Ecto neural progenitor cell (in vitro differentiated cells): ENCODE data around the gene PROX2.
A peak's percentile ranks its signal among the peaks of the same experiment; 100 is the strongest.

Experiments used
- DNase-seq: peaks from one replicate; pipeline ENCODE4 v3.0.0-alpha.2; 2018; ENCODE audit warnings: low spot score

PROX2 gene

DNA sequence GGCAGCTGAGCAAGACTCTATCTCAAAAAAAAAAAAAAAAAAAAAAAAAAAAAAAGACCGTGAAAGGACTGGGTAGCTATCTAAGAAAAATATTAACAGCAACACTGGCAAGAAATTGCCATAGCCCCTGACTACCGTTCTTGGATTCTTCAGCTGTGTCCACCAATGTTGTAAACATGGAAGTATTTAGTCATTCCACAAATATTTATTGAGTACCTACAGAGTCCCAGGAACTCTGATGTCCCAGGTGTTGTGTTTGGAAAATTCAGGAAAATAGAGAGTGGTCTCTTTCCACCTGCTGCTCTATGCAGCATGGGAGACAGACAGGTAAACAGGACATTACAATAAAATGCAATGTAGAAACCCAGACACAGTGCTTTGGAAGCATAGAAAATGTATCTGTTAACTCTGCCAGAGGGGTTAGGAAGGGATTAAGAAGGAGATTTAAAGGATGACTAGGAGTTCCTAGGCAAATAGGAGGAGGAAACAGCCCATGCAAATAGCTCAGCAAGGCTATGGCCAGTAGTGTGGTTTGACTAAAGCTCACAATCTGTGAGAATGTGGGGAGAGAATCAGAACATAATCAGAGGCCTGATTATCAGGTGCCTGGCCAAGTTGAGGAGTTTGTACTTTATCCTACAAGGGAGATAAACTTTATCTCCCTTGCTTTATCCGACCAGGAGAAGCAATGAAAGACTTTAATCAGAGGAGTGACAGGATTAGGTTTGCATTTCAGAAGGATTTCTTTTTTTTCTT, 3.7 kb upstream of the PROX2 start:
- DNase-seq: no peak

DNA sequence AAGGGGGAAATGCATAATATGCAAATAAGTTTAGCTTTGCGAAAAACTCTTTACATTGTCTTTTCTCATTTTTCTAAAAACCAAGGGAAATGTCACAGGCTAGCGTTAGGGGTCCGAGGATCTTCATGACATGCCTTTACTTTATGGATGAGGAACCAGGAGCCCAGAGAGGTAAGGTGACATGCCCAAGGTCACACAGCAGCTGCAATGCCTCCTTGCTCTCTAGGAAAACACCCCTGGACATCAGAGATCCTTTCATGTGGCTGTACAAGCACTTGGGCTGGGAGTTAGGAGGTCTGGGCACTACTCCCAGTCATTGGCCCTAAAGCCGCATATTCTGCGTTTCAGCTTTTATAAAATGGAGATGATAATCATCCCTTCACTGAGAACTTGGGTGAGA, 741 bp downstream of the PROX2 start:
- no peak for DNase-seq

DNA sequence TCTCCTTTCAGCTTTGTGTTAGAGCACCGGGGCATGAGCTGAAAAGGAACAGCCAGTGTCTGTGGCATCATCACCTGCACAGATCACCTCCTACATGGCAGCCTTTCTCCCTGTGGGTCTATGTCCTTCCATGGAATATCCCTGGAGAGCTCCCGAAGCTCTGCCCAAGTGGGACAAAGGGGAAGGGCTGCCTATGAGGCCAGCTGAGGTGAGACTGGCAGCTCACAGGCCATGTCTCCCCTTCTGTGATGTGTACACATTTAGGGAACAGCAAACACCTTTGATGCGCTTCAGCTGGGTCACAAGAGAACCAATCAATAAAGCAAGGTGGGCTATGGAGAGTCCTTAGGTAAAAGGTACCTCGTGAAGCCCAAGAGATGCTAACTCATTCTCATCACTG, 4.1 kb downstream of the PROX2 start:
- no peak for DNase-seq

DNA sequence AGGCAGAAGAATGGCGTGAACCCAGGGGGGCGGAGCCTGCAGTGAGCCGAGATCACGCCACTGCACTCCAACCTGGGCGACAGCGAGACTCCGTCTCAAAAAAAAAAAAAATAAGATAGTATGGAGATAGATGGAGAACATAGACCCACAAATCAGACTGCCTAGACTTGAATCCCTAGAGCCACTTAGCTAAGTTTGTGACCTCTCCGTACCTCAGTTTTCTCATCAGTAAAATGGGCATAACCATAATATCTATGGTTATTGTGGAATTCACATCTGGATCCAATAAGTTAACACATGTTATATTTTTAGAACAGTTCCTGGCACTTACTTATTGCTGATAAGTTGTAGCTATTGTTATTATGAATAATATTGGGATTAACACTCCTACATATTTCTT, 7.2 kb downstream of the PROX2 start:
- no peak for DNase-seq

DNA sequence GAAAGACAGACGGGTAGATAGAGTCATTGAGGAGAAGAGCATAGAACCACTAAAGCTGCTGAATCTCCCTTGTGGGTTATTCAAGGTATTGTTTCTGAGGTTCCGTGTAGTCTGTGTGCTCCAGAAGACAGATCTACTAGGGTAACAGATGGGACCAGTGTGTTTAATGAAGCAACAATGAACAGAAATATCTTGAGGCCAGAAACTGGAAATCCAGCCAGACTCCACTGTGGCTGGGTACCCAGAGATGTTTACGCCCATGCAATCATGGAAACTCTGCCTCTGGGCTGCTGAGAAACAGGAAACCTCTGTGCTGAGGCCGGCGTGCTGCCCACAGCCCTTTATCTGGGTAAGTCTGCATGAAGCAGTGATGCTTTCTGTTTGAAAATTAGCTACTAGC, 8.3 kb downstream of the PROX2 start:
- no peak for DNase-seq

DNA sequence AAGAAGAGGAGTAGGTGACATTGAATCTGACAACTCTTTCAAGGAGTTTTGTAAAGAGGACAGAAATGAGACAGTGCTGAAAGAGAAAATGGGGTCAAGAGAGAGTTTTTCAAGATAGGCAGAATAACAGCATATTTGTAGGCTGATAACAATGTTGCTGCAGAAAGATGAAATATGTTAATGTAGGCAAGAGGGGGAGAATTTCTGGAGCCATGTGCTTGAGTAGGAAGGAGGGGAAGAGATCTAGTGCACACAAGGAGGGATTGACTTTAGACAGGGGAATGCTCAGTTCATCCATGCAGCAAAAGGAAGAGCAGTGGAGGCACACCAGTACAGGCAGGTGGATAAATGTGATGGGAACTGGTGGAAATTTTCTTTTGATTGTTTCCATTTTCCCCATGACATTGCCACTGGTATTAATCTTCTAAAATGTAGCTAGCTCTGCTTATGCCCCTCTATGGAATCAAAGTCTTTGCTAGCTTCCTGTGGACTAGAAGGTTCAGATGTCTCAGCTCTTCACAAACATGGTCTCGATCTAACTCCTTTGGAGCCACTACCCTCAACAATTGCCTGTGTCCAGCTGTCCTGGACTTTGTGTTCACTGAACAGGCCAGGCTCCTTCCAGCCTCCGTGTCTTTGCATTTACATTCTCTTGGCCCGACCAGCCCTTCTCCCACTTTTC, 9.1 kb downstream of the PROX2 start:
- DNase-seq: no peak

DNA sequence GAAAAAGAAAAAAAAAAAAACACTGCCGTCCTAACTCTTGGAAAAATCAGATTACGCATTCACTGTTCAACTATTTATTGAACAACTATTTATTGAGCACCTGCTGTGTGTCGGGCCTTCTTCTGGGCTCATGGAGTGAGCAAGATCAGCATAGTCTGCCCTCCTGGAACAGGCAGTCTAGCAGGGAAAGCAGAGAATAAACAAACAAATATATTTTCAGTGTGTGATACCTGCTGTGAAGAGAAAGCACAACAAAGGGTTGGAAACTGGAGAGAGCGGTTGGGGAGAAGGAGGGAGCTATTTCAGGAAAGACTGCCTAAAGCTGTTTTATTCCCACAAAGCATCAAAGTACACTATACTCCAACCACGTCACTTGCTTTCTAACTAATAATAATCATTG, 10.8 kb downstream of the PROX2 start:
- no peak for DNase-seq

DNA sequence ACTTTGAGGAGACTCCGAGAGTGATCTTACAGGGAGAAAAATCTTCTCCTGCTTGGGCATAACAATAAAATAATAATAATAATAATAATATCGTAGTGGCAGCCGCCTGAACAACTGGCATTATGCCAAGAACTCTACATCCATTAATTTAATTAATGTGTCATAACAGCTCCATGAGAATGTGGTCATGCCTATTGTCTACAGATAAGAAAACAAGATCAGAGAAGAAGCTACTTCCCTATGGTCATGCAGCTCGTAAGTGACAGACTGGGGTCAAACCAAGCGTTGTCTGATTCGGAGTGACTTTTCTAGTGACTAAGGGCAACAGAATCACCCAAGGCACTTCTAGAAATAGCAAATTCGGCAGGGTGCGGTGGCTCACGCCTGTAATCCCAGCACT, 11.7 kb downstream of the PROX2 start:
- no peak for DNase-seq

DNA sequence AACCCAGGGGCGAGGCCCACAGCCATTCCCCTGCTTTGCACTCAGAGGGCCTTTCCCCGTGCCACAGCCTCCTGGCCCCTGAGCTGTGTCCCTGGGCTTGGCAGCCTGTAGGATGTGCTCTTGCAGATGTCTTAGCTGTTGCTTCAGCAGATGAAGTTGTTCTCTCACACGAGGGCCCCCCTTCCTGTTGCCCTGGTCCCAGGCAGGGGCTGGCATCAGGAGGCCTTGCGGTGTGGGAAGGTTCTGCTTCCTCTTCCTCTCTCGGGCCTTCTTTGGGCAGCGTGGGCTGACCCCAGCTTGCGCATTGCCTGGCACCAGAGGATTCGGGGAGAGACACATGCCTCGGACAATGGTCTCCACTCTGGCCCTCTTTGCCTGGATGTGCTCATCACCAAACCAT, 12.7 kb downstream of the PROX2 start:
- DNase-seq: no peak

DNA sequence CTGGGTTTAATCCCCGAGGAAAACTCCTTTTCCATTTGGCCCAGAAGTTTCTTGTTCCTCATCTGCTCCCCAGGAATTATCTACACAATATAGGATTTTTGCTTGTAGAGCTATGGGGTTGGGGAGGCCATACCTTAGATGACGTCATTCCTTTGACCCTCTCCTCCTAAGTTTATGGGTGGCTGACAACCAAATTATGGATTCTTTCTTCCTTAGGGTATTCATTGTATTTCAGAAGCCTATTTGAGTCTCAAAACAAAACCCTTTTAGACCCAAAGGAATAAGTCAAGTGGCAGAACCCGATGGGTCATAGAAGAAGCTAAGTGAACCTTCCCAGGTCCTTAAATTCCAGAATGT, 14.2 kb downstream of the PROX2 start:
- no peak for DNase-seq

DNA sequence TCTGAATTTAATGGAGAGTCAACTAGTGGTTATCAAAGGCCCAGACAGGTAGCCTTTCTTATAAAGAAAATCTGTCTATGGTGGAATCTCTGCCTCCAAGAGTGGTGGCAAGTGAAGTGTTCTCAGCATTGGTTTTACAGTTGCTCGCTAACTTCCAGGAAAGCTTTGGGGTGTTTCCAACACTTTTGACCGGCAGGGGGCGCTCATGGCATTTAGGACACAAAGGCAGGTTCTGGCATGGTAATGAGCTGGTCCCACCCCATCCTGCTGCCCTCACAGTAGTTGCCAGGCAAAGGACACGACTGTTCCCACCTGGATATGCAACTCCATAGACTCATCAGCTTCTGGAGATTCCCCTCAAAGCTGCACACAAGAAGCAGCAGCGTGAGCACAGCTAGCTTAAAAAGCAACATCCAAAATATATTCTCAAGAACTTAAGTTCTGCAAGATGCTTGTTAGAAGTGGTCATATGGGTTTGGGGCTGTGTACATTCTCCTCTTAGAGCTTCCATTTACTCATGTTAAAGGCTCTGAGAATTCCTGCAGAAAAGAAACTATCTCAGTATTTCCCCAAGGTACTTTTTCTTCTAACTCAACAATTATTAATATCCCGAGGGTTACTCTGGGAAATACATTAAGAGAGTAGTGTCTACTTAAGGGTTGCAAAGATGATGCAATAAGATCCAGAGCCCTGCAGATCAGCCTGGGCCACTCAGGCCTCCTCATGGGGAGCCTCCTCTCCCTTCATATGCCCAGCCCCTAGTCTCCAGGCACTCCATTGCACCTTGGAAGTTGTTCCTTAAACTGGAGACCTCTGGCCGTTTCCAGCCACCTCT, 14.8 kb downstream of the PROX2 start:
- DNase-seq: peak; percentile 91

DNA sequence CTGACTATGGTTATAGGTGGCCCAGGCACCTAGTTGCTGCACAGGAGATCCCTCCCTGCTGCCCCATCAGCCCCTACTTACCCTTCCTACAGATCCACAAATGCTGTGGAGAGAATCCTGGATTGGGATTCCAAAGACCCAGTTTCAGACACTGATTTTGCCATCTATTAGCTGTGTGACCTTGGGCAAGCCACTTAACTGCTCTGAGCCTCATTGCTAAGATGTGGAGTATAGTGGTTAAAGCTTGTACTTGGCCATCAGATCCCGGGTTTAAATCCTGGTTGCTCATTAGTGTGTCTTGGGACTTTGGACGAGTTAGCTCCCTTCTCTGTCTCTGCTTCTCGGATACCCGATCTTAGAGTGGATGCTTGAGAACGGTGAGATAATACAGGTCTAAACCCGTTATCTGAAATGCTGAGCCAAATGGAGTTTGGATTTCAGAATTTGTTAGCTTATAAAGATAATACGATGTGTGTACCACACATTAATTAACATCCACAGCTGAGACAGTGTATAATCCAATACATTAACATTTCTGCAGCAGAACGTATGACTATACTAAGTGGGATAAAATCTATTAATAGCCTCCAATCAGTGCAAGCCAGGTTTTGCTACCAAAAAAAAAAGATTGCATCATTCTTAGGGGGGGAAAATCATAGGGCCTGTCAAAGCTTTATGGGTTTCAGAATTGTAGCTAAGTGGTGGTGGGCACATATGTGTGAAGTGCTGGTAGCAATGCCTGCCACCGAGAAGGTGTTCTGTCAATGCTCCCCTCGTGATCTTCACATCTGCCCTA, 16.0 kb downstream of the PROX2 start:
- no peak for DNase-seq

DNA sequence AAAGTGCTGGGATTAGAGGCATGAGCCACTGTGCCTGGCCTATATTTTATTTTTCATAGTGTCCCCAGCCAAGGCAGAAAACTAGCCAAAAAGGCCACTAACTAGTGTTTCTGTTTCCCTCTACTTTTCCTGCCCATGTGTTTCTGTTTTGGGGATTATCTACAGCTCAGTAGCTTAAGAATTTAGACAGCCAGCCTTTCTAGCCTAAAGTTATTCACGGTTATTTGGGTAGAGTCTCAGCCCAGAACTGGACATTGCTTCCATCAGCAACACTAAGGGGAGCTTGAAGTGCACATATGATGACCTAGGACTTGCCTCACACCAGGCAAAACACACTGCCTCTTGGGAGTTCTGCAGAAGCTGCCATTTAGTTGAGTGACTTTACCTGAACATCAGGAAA, 17.9 kb downstream of the PROX2 start:
- no peak for DNase-seq

DNA sequence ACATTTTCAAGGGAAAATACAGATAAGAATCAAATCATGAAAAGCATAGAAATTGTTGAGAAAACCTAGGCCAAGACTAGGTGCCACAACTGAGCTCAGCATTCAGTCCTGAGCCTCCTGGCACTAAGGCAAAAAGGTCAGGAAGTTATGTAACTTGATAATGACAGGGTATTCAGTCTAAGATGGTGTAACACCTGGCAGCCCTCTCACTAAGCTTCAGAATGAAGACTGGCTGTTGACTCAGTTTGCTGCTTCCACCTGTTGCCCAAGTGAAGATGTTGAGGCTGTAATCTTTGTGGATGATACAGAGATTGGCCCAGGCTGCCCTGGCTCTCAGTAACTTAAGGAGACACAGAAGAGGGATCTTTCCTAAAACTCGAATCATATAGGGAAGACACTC, 19.6 kb downstream of the PROX2 start:
- DNase-seq: no peak

DNA sequence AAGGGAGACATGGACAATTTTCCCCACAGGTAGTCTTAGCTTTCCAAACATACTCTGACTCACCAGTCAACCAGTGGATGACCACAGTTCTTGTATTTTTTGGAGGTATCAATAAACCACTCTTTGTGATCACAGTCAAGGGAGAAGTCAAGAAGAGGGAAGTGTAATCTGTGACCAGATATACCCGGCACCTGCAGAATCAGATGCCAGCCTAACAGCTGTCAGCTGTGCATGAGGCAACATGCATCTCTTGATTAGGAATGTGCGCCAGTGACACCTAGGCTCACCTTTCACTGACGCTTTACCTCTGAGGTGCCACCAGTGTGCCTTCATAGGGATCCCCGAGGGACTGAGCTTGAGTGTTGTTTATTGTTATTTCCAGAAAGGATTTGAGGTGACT, 20.0 kb downstream of the PROX2 start:
- DNase-seq: no peak

DNA sequence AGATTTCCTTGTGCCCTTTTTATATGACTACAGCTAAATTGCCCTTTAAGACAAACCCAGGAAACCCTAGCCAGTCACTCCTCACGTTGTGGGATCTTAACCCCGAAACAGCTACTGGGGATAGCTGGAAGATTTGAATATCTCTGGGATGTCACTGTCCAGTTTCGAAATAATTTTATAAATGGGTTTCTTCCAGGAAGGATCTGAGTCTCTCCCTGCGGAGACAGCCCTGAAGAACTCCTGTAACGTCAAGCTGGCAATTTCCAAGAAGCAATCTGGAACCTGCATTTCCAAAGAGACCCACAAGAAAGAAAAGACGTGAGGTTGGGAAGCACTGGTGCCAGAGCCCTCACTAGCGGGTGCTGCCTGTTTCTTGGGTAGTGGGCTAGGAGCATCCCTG, 20.9 kb downstream of the PROX2 start:
- no peak for DNase-seq

DNA sequence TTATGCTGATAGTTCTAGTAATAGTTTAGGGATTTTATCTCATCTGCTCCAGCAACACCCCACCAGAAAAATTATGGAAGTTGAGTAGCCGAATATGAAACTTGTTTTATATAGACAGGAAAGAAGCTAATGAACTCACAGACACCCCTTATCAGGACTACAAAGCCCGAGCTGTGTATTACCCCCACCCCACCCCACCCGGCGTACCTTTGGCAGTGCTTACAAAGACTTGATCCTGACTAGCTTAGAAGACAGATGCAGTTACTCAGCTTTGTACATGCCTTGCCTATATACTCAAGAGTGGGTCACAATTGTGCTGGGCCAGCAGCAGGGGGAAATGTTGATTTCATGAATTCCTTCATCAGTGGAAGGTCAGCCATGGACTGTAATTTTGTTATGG, 22.4 kb downstream of the PROX2 start:
- no peak for DNase-seq

DNA sequence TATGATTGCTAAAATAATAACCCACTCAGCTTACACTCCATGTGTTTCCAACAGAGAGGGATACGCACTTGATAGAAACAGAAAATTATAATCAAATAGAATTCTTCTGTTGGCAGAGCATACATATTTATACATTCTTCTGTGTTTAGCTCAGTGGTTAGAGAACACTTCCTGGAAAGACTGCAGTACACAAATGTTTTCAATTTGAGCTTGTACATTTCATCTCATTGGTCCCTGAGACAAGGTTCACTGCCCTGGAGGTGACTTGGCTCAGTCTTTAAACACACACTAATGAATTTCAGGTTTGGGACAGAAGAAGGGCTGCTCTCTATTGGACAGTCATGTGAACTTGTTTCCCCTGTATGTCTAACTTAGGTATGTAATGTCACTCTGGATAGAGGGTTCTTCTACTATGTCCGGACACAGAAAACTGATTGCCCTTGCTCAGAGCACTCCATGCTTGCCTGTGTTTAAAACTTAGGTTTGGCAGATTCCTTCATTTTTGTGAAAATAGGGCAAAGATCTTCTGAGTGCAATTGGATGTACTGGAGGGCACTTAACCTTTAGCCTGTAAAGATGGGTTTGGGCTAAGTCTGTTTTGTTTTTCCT, 22.9 kb downstream of the PROX2 start:
- DNase-seq: no peak

DNA sequence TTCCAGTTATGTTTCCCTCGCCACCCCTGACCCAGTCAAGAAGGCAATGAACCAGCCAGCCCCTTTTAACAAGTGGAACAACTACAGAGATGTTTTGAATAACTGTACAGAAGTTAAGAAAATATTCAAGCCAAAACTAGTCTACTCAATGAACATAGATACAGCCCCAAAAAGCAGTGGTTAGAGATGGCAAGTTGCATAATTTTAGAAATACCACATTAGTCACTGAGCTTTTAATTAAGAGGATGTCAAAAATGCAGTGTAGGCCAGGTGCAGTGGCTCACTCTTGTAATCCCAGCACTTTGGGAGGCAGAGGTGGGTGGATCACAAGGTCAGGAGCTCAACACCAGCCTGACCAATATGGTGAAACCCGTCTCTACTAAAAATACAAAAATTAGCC, 27.2 kb downstream of the PROX2 start:
- no peak for DNase-seq

DNA sequence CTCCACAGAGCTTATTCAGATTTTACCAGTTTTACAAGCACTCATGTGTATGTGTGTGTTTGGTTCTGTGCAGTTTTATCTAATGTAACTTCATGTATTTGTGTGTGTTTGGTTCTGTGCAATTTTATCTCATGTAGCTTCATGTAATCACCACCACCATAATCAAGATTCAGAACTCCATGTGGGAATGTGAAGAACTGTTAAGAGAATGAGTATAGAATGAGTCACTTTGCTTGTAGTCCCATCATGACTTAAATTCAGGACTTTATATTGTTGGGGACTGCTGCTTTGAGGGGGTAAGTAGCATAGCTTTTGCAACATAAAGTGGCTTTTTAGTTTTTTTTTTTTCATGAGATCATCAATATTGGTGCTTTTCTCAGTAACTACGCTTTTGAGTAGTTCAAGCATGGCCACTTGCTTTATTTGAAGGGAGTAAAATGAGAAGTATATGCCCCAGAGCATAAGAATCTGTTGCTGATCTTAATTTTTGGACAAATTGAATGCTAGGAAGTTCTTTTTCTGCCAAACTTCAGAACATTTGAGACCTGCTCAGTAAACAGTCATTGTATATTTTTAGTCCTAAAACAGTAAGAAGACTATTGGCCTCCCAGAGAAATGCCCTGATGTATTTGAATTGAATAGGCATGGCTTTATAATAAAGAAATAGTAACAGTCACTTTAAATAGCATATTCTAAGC, 28.8 kb downstream of the PROX2 start:
- no peak for DNase-seq

DNA sequence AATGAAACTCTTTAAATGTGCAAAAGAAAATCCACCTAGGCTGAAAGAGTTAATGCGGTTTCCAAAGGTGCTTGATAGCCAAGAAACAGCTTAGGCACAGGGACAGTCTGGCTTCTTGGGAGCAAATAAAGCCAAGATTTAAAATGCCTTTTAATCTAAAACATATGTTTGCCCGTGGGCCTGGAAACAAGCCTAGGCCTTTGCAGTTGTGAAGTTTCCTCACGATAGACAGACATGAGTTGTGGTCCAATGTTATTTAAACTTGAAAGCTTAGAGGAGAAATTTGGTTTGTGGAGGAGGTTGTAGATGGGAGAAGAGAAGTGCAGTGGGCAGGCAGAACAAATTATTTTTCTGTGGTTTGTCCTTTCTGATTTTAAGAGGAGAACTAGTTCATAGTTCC, 29.8 kb downstream of the PROX2 start:
- DNase-seq: no peak
